HG03354 (cell line): Measurements from ENCODE around the gene LSAMP.
A peak's percentile ranks its signal among the peaks of the same experiment; 100 is the strongest.

Source experiments
- ATAC-seq: cut with Tn5 transposase; IDR thresholded peaks from one replicate; pipeline ENCODE4 v1.9.1; 2021; ENCODE audit warnings: mild to moderate bottlenecking; ENCODE audit not compliant: unreplicated experiment, poor library complexity, severe bottlenecking

LSAMP gene

GRCh38 chr3:115836944-115837343 lies 608.3 kb downstream of the LSAMP start:
- ATAC-seq: peak; percentile 53

- no peak for ATAC-seq
These were observed 609.3 kb downstream of the LSAMP start for GRCh38 chr3:115835946-115836345.

GRCh38 chr3:115834068-115834467 lies 611.2 kb downstream of the LSAMP start:
- ATAC-seq: no peak

- no peak for ATAC-seq
These were observed 612.2 kb downstream of the LSAMP start for GRCh38 chr3:115833074-115833473.

GRCh38 chr3:115832265-115832664 lies 613.0 kb downstream of the LSAMP start:
- ATAC-seq: no peak

GRCh38 chr3:115831864-115832263 lies 613.4 kb downstream of the LSAMP start:
- no peak for ATAC-seq

- ATAC-seq: no peak
These were observed 614.4 kb downstream of the LSAMP start for GRCh38 chr3:115830764-115831395.

- no peak for ATAC-seq
These were observed 616.9 kb downstream of the LSAMP start for GRCh38 chr3:115828401-115828800.

- no peak for ATAC-seq
These were observed 617.8 kb downstream of the LSAMP start for GRCh38 chr3:115827495-115827894.

GRCh38 chr3:115825046-115825445 lies 620.2 kb downstream of the LSAMP start:
- no peak for ATAC-seq

- ATAC-seq: no peak
These were observed 622.2 kb downstream of the LSAMP start for GRCh38 chr3:115823083-115823482.

- ATAC-seq: no peak
These were observed 622.7 kb downstream of the LSAMP start for GRCh38 chr3:115822579-115822978.

- ATAC-seq: peak; percentile 97
These were observed 625.4 kb downstream of the LSAMP start for GRCh38 chr3:115819785-115820384.

GRCh38 chr3:115814778-115815380 lies 630.4 kb downstream of the LSAMP start:
- ATAC-seq: peak; percentile 64

GRCh38 chr3:115814006-115814405 lies 631.3 kb downstream of the LSAMP start:
- ATAC-seq: no peak

GRCh38 chr3:115808816-115809215 lies 636.5 kb downstream of the LSAMP start:
- no peak for ATAC-seq

- ATAC-seq: no peak
These were observed 637.0 kb downstream of the LSAMP start for GRCh38 chr3:115808244-115808643.

GRCh38 chr3:115806501-115806900 lies 638.8 kb downstream of the LSAMP start:
- ATAC-seq: no peak

GRCh38 chr3:115805520-115805919 lies 639.8 kb downstream of the LSAMP start:
- no peak for ATAC-seq

- ATAC-seq: no peak
These were observed 640.6 kb downstream of the LSAMP start for GRCh38 chr3:115804713-115805119.

- no peak for ATAC-seq
These were observed 641.1 kb downstream of the LSAMP start for GRCh38 chr3:115804200-115804599.
